Breast epithelium (tissue), 4 donors: Measurements from ENCODE around the gene OLFM3. TPM values are rescaled to one million over a fixed set of nuclear protein-coding genes. Genes with fewer than 3 reads are reported as not detected.

ENCODE experiments used
- DNase-seq, 2 donors: peaks; one replicate each; pipeline ENCODE4 v3.0.0-alpha.2; 2019; ENCODE audit warnings: low spot score in 2 of 2
- H3K27ac ChIP-seq, 2 donors: fragments of 200-600 bp; sonication (generic) in 1 of 2; one replicate each; pipeline ENCODE4 v1.5.1; 2016 to 2019; ENCODE audit warnings: mild to moderate bottlenecking in 1 of 2
- H3K27me3 ChIP-seq, 2 donors: fragments of 200-600 bp; sonication (generic) in 1 of 2; one replicate each; pipeline versions ENCODE4 v1.5.1 to v1.6.0; 2017 to 2019; ENCODE audit warnings: control low read depth in 1 of 2, mild to moderate bottlenecking in 1 of 2
- H3K36me3 ChIP-seq: fragments of 200-600 bp; one replicate; pipeline ENCODE4 v1.5.1; 2019
- H3K4me1 ChIP-seq, 2 donors: fragments of 200-600 bp; sonication (generic); one replicate each; pipeline ENCODE4 v1.5.1; 2016 to 2019; ENCODE audit warnings: control low read depth in 1 of 2
- H3K4me3 ChIP-seq, 3 donors: fragments of 200-600 bp; sonication (generic); 1 replicate in 2 of 3; 2 replicates in 1 of 3; pipeline ENCODE4 v1.5.1; 2016 to 2019; ENCODE audit warnings: mild to moderate bottlenecking in 3 of 3, moderate library complexity in 2 of 3
- H3K9me3 ChIP-seq, 2 donors: fragments of 200-600 bp; sonication (generic) in 1 of 2; one replicate each; pipeline ENCODE4 v1.5.1; 2016 to 2019; ENCODE audit warnings: control low read depth in 1 of 2
- POLR2A ChIP-seq: fragments of 450-650 bp; IDR thresholded peaks from one replicate; pipeline ENCODE4 v1.6.1; 2016; ENCODE audit warnings: antibody characterized with exemption, mild to moderate bottlenecking, moderate library complexity
- POLR2AphosphoS5 ChIP-seq, 3 donors: sonication (generic); formaldehyde crosslinking; IDR thresholded peaks; one replicate each; pipeline ENCODE4 v1.6.1; 2017; ENCODE audit warnings: antibody characterized with exemption in 3 of 3
- intact Hi-C: fragments of 100-400 bp; cut with DNase I; formaldehyde crosslinking; loops from one replicate; pipeline ENCODE4 v1.15.1; 2023; ENCODE audit warnings: low total_unique reads
- total RNA-seq, 3 donors: library from RNA; depleted of rRNA; stranded (reverse); fragments of >200 nt; gene quantifications; one replicate each; pipeline ENCODE4 v1.1.0, GENCODE V29; 2016
- TF ChIP-seq, protein P1 (sequence below), 3 donors: fragments of 450-650 bp; IDR thresholded peaks; one replicate each; pipeline ENCODE4 v1.5.1; 2016 to 2017; ENCODE audit warnings: antibody characterized with exemption in 3 of 3, mild to moderate bottlenecking in 3 of 3, moderate library complexity in 3 of 3

Gene OLFM3
- total RNA-seq, 3 donors from 2014 or later = not detected

DNA sequence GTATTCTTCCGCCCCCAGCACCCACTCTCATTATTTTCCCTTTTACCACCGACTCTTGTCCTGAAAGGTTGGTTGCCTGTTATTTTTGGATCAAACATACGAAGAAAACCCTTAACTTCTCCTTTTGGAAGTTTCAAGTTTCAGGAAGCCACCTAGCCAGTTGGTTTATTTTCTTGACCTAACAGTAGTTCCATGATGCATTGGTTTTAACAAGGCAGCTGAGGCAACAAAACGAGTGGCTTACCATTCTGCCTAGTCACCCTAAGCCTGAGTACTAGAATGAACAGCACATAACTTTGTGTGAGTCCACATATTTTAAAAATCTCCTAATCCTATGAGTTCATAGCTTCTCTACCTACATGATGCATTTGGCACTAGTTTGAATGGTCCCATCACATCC is 28.9 kb downstream of the OLFM3 start:
- no peak for TF ChIP-seq POLR2A
- TF ChIP-seq POLR2AphosphoS5 (IDR thresholded peaks at IDR 0.05) = no peak
- TF ChIP-seq, protein P1, sequence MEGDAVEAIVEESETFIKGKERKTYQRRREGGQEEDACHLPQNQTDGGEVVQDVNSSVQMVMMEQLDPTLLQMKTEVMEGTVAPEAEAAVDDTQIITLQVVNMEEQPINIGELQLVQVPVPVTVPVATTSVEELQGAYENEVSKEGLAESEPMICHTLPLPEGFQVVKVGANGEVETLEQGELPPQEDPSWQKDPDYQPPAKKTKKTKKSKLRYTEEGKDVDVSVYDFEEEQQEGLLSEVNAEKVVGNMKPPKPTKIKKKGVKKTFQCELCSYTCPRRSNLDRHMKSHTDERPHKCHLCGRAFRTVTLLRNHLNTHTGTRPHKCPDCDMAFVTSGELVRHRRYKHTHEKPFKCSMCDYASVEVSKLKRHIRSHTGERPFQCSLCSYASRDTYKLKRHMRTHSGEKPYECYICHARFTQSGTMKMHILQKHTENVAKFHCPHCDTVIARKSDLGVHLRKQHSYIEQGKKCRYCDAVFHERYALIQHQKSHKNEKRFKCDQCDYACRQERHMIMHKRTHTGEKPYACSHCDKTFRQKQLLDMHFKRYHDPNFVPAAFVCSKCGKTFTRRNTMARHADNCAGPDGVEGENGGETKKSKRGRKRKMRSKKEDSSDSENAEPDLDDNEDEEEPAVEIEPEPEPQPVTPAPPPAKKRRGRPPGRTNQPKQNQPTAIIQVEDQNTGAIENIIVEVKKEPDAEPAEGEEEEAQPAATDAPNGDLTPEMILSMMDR (IDR thresholded peaks at IDR 0.05) = no peak
- intact Hi-C loops = no loop called here
- H3K27me3 ChIP-seq = no peaks in the 10 kb centered on the region
- H3K27ac ChIP-seq = no peak overlapping the region
- no peaks in the 10 kb centered on the region for H3K9me3 ChIP-seq
- no peak for DNase-seq
- no peaks in the 10 kb centered on the region for H3K36me3 ChIP-seq
- H3K4me3 ChIP-seq = no peak overlapping the region
- no peaks in the 10 kb centered on the region for H3K4me1 ChIP-seq

DNA sequence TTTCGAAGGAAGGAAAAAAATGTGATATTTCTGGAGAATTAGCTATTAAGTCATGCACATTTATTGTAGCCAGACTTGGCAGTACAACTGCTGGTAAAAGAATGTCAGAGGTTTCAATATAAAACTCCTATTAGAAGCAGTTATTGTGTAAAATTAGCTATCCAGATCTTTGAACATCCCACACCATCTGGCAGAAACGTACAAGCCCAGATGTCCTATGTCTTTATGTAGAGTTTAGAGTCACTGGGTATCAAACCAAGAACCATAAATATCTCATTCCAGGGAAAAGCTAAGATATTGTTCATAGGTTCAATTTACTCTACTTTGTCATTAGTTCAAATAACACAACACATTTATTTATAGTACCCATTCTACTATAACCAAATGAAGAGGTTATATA is 31.4 kb downstream of the OLFM3 start:
- TF ChIP-seq, protein P1 (IDR thresholded peaks at IDR 0.05) = no peak
- TF ChIP-seq POLR2A = no peak
- TF ChIP-seq POLR2AphosphoS5 (IDR thresholded peaks at IDR 0.05) = no peak
- no peak for DNase-seq
- no peaks in the 10 kb centered on the region for H3K9me3 ChIP-seq
- no peaks in the 10 kb centered on the region for H3K4me1 ChIP-seq
- H3K27ac ChIP-seq = no peak overlapping the region
- intact Hi-C loops = no loop called here
- no peak overlapping the region for H3K4me3 ChIP-seq
- no peaks in the 10 kb centered on the region for H3K36me3 ChIP-seq
- H3K27me3 ChIP-seq = no peaks in the 10 kb centered on the region

DNA sequence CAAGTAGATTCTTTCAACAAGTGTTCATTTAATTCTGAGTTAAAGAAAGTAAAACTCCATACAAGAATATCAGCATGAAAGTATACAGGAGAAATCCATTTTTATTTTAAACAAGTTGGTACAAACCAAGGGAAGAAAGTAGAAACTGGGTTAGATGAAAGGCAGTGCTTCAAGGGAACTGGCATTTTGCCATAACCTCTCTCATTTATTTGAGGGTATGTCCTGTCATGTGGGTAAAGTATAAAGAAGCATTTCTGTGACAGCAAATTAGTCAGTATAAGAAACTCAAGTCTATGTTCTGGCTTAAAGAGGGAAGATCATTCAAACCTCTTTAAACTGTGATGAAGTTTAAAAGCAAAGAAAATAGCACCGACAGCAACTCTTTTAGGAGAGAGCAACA is 32.0 kb downstream of the OLFM3 start:
- no peak for TF ChIP-seq POLR2AphosphoS5 (IDR thresholded peaks at IDR 0.05)
- TF ChIP-seq POLR2A = no peak
- TF ChIP-seq, protein P1 (IDR thresholded peaks at IDR 0.05) = no peak
- intact Hi-C loops = no loop called here
- no peaks in the 10 kb centered on the region for H3K9me3 ChIP-seq
- no peak for DNase-seq
- no peaks in the 10 kb centered on the region for H3K27me3 ChIP-seq
- H3K4me1 ChIP-seq = no peaks in the 10 kb centered on the region
- no peak overlapping the region for H3K4me3 ChIP-seq
- H3K36me3 ChIP-seq = no peaks in the 10 kb centered on the region
- H3K27ac ChIP-seq = no peak overlapping the region

DNA sequence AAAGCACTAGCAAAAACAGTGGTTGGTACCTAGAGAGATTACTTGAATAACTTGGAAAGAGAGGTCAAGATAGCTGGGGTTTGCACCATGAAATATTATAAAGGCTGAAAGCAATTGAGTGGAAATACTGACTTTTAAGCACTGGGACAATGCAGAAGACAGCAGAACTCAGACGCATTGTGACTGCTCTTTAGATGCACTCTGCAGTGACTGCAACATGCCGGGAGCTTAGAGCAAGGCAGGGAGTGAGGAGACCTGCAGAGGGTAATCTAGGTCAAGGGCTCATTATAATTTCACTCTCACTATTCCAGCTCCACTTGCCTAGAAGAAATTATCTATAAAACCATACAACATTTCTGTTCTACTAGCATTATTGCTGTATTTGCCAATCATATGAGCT is 36.6 kb downstream of the OLFM3 start:
- H3K4me1 ChIP-seq = no peaks in the 10 kb centered on the region
- DNase-seq = no peak
- TF ChIP-seq POLR2A (no peak), POLR2AphosphoS5 (IDR thresholded peaks at IDR 0.05) (no peak)
- TF ChIP-seq, protein P1 (IDR thresholded peaks at IDR 0.05) = no peak
- no peaks in the 10 kb centered on the region for H3K9me3 ChIP-seq
- H3K4me3 ChIP-seq = no peak overlapping the region
- H3K27me3 ChIP-seq = no peaks in the 10 kb centered on the region
- intact Hi-C loops = no loop called here
- no peaks in the 10 kb centered on the region for H3K36me3 ChIP-seq
- H3K27ac ChIP-seq = no peak overlapping the region

DNA sequence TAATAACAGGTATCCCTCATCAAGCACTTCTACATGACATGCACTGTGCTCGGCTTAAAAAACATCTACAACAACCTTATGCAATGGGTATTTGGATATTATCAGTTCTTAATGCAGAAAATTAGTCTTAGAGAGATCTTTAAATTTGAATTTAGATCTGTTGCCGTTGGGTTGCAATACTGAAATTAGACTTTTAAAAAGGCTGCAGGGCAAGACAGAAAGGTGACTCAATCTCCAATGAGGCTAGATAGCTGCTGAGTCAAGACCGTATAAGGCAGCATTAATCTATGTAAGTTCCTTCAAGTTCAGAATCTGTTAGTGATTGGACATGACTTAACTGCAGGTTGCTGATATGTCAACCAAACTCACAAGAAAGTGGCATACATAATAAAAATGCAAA is 37.3 kb downstream of the OLFM3 start:
- no peak for DNase-seq
- Histone ChIP-seq H3K36me3 (no peaks in the 10 kb centered on the region), H3K4me3 (no peak overlapping the region), H3K27ac (no peak overlapping the region), H3K27me3 (no peaks in the 10 kb centered on the region), H3K4me1 (no peaks in the 10 kb centered on the region), H3K9me3 (no peaks in the 10 kb centered on the region)
- intact Hi-C loops = no loop called here
- TF ChIP-seq, protein P1 (IDR thresholded peaks at IDR 0.05) = no peak
- no peak for TF ChIP-seq POLR2AphosphoS5 (IDR thresholded peaks at IDR 0.05)
- no peak for TF ChIP-seq POLR2A
